IMR-90 (cell line): ENCODE measurements around the gene MRPS5. TPM values are rescaled to one million over a fixed set of nuclear protein-coding genes. Genes with fewer than 3 reads are reported as not detected.

Experiments used
- ATAC-seq: fragments of 200-7000 bp; cut with Tn5 transposase; 2 replicates; pipeline ENCODE4 v1.9.1; 2020; ENCODE audit warnings: low read depth, mild to moderate bottlenecking, moderate library complexity
- BruUV-seq: library from RNA; stranded (reverse); fragments of 400-500 nt; replicated peaks from 2 replicates; lab custom pipeline; 2021; lab: Mats Ljungman, UMichigan
- CTCF ChIA-PET: fragments of 300-600 bp; formaldehyde crosslinking; extraction: SDS; loops from one replicate; lab custom pipeline; 2021; ENCODE audit warnings: antibody characterized with exemption; lab: Yijun Ruan, JAX
- POLR2A ChIA-PET: fragments of 300-600 bp; sonication (Branson Sonifier 250); formaldehyde crosslinking; loops from one replicate; lab custom pipeline; 2022; ENCODE audit warnings: antibody characterized with exemption; ENCODE audit not compliant: unreplicated experiment; lab: Charles Lee
- DNase-seq: peaks from one replicate; pipeline ENCODE4 v3.0.0; 2013
- H2AFZ ChIP-seq: replicated peaks from 2 replicates; pipeline ENCODE3; 2013; ENCODE audit warnings: low read length, mild to moderate bottlenecking; ENCODE audit not compliant: poor library complexity
- H2AK5ac ChIP-seq: 2 replicates; pipeline ENCODE4 v1.6.1; 2013; ENCODE audit warnings: low read depth, low read length, inconsistent platforms
- H2AK9ac ChIP-seq: replicated peaks from 2 replicates; pipeline ENCODE3; 2013; ENCODE audit warnings: mild to moderate bottlenecking, low read depth, low read length, moderate library complexity; ENCODE audit not compliant: poor library complexity
- H2BK120ac ChIP-seq: 2 replicates; pipeline ENCODE4 v1.6.1; 2013; ENCODE audit warnings: low read depth, low read length, inconsistent platforms
- H2BK15ac ChIP-seq: 3 replicates; pipeline ENCODE4 v1.6.1; 2013; ENCODE audit warnings: low read depth, low read length, inconsistent platforms
- H2BK20ac ChIP-seq: 2 replicates; pipeline ENCODE4 v1.6.1; 2013; ENCODE audit warnings: low read depth, mild to moderate bottlenecking, inconsistent platforms, low read length, moderate library complexity
- H2BK5ac ChIP-seq: 2 replicates; pipeline ENCODE4 v1.6.1; 2013; ENCODE audit warnings: mild to moderate bottlenecking, low read depth, low read length, inconsistent platforms; ENCODE audit not compliant: poor library complexity, severe bottlenecking
- H3K14ac ChIP-seq: replicated peaks from 2 replicates; pipeline ENCODE4 v1.6.1; 2013; ENCODE audit warnings: low read depth, low read length, inconsistent platforms
- H3K18ac ChIP-seq: 2 replicates; pipeline ENCODE4 v1.6.1; 2013; ENCODE audit warnings: low read depth, low read length, control low read depth
- H3K23ac ChIP-seq: 2 replicates; pipeline ENCODE4 v1.6.1; 2013; ENCODE audit warnings: low read depth, low read length, inconsistent platforms
- H3K27ac ChIP-seq: 2 replicates; pipeline ENCODE4 v1.5.1; 2013; ENCODE audit warnings: mild to moderate bottlenecking, control low read depth, low read length; ENCODE audit not compliant: insufficient read depth
- H3K27me3 ChIP-seq: 2 replicates; pipeline ENCODE4 v1.6.1; 2013; ENCODE audit warnings: low read length; ENCODE audit not compliant: control insufficient read depth, insufficient read depth
- H3K36me3 ChIP-seq: 2 replicates; pipeline ENCODE4 v1.6.1; 2013; ENCODE audit warnings: low read length, mixed read lengths; ENCODE audit not compliant: control insufficient read depth, insufficient read depth
- H3K4ac ChIP-seq: 2 replicates; pipeline ENCODE4 v1.6.1; 2013; ENCODE audit warnings: low read depth, low read length, inconsistent platforms
- H3K4me1 ChIP-seq: 2 replicates; pipeline ENCODE4 v1.6.1; 2013; ENCODE audit warnings: low read length, mixed read lengths; ENCODE audit not compliant: control insufficient read depth, insufficient read depth
- H3K4me2 ChIP-seq: 2 replicates; pipeline ENCODE4 v1.6.1; 2013; ENCODE audit warnings: low read depth, mild to moderate bottlenecking, control low read depth, low read length, moderate library complexity
- H3K4me3 ChIP-seq: 2 replicates; pipeline ENCODE4 v1.5.1; 2013; ENCODE audit warnings: low read depth, mild to moderate bottlenecking, control low read depth, low read length, moderate library complexity; ENCODE audit not compliant: insufficient read depth
- H3K56ac ChIP-seq: 2 replicates; pipeline ENCODE4 v1.6.1; 2013; ENCODE audit warnings: low read length, inconsistent platforms; ENCODE audit not compliant: insufficient read depth; ENCODE audit errors: extremely low read depth
- H3K79me1 ChIP-seq, 2 experiments: 2 replicates each; pipeline ENCODE4 v1.6.1; 2013; ENCODE audit warnings: low read length in 2 of 2, inconsistent platforms in 1 of 2, low read depth in 1 of 2
- H3K9ac ChIP-seq: 2 replicates; pipeline ENCODE4 v1.6.1; 2013; ENCODE audit warnings: low read depth, low read length, control low read depth
- H3K9me1 ChIP-seq: 2 replicates; pipeline ENCODE4 v1.6.1; 2013; ENCODE audit warnings: low read length, inconsistent platforms; ENCODE audit not compliant: insufficient read depth
- H3K9me3 ChIP-seq: 2 replicates; pipeline ENCODE4 v1.6.1; 2013; ENCODE audit warnings: low read length; ENCODE audit not compliant: control insufficient read depth, insufficient read depth
- H4K20me1 ChIP-seq: 2 replicates; pipeline ENCODE4 v1.6.1; 2013; ENCODE audit warnings: low read length, inconsistent platforms; ENCODE audit not compliant: insufficient read depth
- H4K5ac ChIP-seq: 2 replicates; pipeline ENCODE4 v1.6.1; 2013; ENCODE audit warnings: mild to moderate bottlenecking, low read depth, low read length, control low read depth
- H4K8ac ChIP-seq, 2 experiments: 2 replicates each; pipeline ENCODE4 v1.6.1; 2013; ENCODE audit warnings: low read depth in 2 of 2, low read length in 2 of 2, control low read depth in 1 of 2, inconsistent platforms in 1 of 2
- H4K91ac ChIP-seq: 2 replicates; pipeline ENCODE4 v1.6.1; 2013; ENCODE audit warnings: low read depth, low read length, inconsistent platforms; ENCODE audit not compliant: insufficient read depth
- BHLHE40 ChIP-seq: fragments of 150-350 bp; IDR thresholded peaks from 2 replicates; pipeline ENCODE4 v1.6.1; 2016; ENCODE audit warnings: mild to moderate bottlenecking, low read depth, low read length
- CEBPB ChIP-seq: IDR thresholded peaks from 2 replicates; pipeline ENCODE4 v1.6.1; 2012; ENCODE audit warnings: low read depth, low read length, improper control_type of control experiment
- CTCF ChIP-seq: conservative IDR thresholded peaks from 2 replicates; pipeline ENCODE4 v1.5.1; 2012; ENCODE audit warnings: mild to moderate bottlenecking, low read depth, low read length, improper control_type of control experiment
- ELK1 ChIP-seq: fragments of 150-350 bp; IDR thresholded peaks from 2 replicates; pipeline ENCODE4 v1.6.1; 2016; ENCODE audit warnings: low read depth, mild to moderate bottlenecking, low read length, moderate library complexity, borderline replicate concordance
- FOS ChIP-seq: fragments of 150-350 bp; IDR thresholded peaks from 2 replicates; pipeline ENCODE4 v1.6.1; 2016; ENCODE audit warnings: low read depth, low read length
- MAFK ChIP-seq: IDR thresholded peaks from 2 replicates; pipeline ENCODE4 v1.6.1; 2012; ENCODE audit warnings: low read depth, low read length, improper control_type of control experiment
- MXI1 ChIP-seq: IDR thresholded peaks from 2 replicates; pipeline ENCODE4 v1.6.1; 2012; ENCODE audit warnings: low read depth, mild to moderate bottlenecking, low read length, moderate library complexity, borderline replicate concordance
- NFE2L2 ChIP-seq: fragments of 150-350 bp; IDR thresholded peaks from 2 replicates; pipeline ENCODE4 v1.6.1; 2016; ENCODE audit warnings: low read depth, mild to moderate bottlenecking, low read length
- POLR2A ChIP-seq: IDR thresholded peaks from 2 replicates; pipeline ENCODE4 v1.6.1; 2012; ENCODE audit warnings: mild to moderate bottlenecking, low read depth, low read length
- RAD21 ChIP-seq: IDR thresholded peaks from 2 replicates; pipeline ENCODE4 v1.6.1; 2012; ENCODE audit warnings: low read length, improper control_type of control experiment
- RCOR1 ChIP-seq: IDR thresholded peaks from 2 replicates; pipeline ENCODE4 v1.6.1; 2012; ENCODE audit warnings: mild to moderate bottlenecking, low read length, improper control_type of control experiment; ENCODE audit not compliant: insufficient replicate concordance
- RFX5 ChIP-seq: IDR thresholded peaks from 2 replicates; pipeline ENCODE4 v1.8.0; 2012; ENCODE audit warnings: low read depth, mild to moderate bottlenecking, low read length, moderate library complexity
- SMC3 ChIP-seq: fragments of 150-350 bp; IDR thresholded peaks from 2 replicates; pipeline ENCODE4 v1.6.1; 2016; ENCODE audit warnings: low read depth, mild to moderate bottlenecking, antibody characterized with exemption, low read length, moderate library complexity
- USF2 ChIP-seq: fragments of 150-350 bp; IDR thresholded peaks from 2 replicates; pipeline ENCODE4 v1.6.1; 2017; ENCODE audit warnings: mild to moderate bottlenecking, antibody characterized with exemption, low read length, low read depth
- WGBS, 2 experiments: methylation state at CpG; one replicate each; pipeline versions ENCODE4 v1.1.5 to v1.1.7; 2013; ENCODE audit warnings: missing lambda C conversion rate in 2 of 2; ENCODE audit not compliant: insufficient read length in 1 of 2; ENCODE audit errors: extremely low coverage in 2 of 2; 5-methylcytosine and 5-hydroxymethylcytosine counted together
- dilution Hi-C: fragments of 300-500 bp; cut with HindIII; formaldehyde crosslinking; loops from one replicate; pipeline ENCODE4 v1.14.3; 2018; ENCODE audit warnings: low sequenced_read_pairs; ENCODE audit not compliant: unreplicated experiment
- in situ Hi-C: fragments of 300-500 bp; cut with MboI; formaldehyde crosslinking; loops from 3 replicates; pipeline ENCODE4 v1.14.3; 2019; ENCODE audit warnings: low sequenced_read_pairs, inconsistent platforms, mixed read lengths
- intact Hi-C: fragments of 100-400 bp; cut with micrococcal nuclease; formaldehyde crosslinking; loops from 2 replicates; pipeline ENCODE4 v1.10.0; 2022
- polyA plus RNA-seq, 3 experiments: library from polyadenylated mRNA; depleted of rRNA; stranded (reverse); fragments of >200 nt; gene quantifications; 2 replicates each; pipeline ENCODE4 v1.2.3, GENCODE V29; 2012; ENCODE audit warnings: low replicate concordance in 1 of 3
- total RNA-seq: library from RNA; depleted of rRNA; stranded (reverse); fragments of >200 nt; gene quantifications from 2 replicates; pipeline ENCODE4 v1.2.3, GENCODE V29; 2012

The MRPS5 gene
- total and polyA plus RNA-seq, 2 of the 4 experiments (the other 2 are of a cell fraction): 27.6 to 44.1 TPM

GRCh38 chr2:95052307-95052706, 69.3 kb downstream of the MRPS5 start:
- Histone ChIP-seq H3K4me2 (no peak overlapping the region), H3K23ac (no peak overlapping the region), H3K9me1 (no peaks in the 10 kb centered on the region), H3K18ac (no peak overlapping the region), H3K4me1 (peaks cover 7% of the 10 kb centered on the region; the same call in 1 of the 2 replicates), H4K8ac (no peak overlapping the region), H4K91ac (no peak overlapping the region), H2BK20ac (no peak overlapping the region), H3K36me3 (no peaks in the 10 kb centered on the region), H3K4ac (no peak overlapping the region), H3K9me3 (no peaks in the 10 kb centered on the region), H2AK5ac (no peak overlapping the region), H2AK9ac (no peak overlapping the region), H3K27me3 (peaks cover 35% of the 10 kb centered on the region; the same call in 1 of the 2 replicates), H3K79me1 (no peaks in the 10 kb centered on the region), H3K27ac (no peak overlapping the region), H2BK120ac (no peak overlapping the region), H3K4me3 (no peak overlapping the region), H4K20me1 (no peaks in the 10 kb centered on the region), H3K14ac (no peak overlapping the region), H3K9ac (no peak overlapping the region), H2BK5ac (no peak overlapping the region), H3K56ac (no peak overlapping the region), H2AFZ (no peak overlapping the region), H2BK15ac (no peak overlapping the region), H4K5ac (no peak overlapping the region)
- in situ Hi-C loops: no loop called here
- dilution Hi-C loops: no loop called here
- no peak for TF ChIP-seq CTCF
- no peak for TF ChIP-seq MAFK
- no peak for TF ChIP-seq BHLHE40
- TF ChIP-seq MXI1: no peak
- no peak for TF ChIP-seq POLR2A
- TF ChIP-seq RAD21: no peak
- TF ChIP-seq FOS: no peak
- TF ChIP-seq RFX5: no peak
- TF ChIP-seq USF2: no peak
- no peak for TF ChIP-seq ELK1
- no peak for TF ChIP-seq SMC3
- no peak for TF ChIP-seq CEBPB
- no peak for TF ChIP-seq RCOR1
- no peak for TF ChIP-seq NFE2L2
- no CpG with 5 or more reads among the region's 6 CpGs for WGBS, 2 experiments
- BruUV-seq: no TSS peak
- no peak for DNase-seq
- POLR2A ChIA-PET: no interaction called here
- CTCF ChIA-PET: no interaction called here
- no peak for ATAC-seq
- intact Hi-C loops: no loop called here
